ENCODE measurements around the gene TEAD1.

DNA sequence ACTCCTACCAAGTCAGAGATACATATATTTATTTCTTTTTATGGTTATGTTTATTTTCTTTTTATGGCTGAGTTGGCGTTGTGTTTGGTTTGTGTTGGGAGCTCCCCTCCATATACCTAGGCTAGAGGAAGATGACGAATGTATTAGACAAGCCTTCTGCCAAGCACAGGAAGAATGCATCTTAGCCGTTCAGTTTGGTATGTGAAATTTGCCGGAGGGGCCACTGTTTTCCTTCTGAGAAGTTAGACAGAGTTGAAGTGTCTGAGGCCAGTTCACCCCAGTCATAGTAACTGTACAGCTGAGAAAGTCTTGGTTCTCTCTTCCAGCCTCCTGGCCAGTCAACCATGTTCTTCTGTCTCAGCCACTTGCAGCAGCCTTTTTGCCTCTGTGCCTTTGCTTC, 29.8 kb downstream of the TEAD1 start:
- TF ChIP-seq CTCF (IDR thresholded peaks at IDR 0.05) (no peak), POLR2AphosphoS5 (IDR thresholded peaks at IDR 0.05) (no peak), EP300 (IDR thresholded peaks at IDR 0.05) (no peak)
